Hair follicular keratinocyte (primary cell): ENCODE measurements around the gene METTL2A. TPM values are rescaled to one million over a fixed set of nuclear protein-coding genes. Genes with fewer than 3 reads are reported as not detected.

Source experiments
- total RNA-seq: library from RNA; depleted of rRNA; stranded (reverse); fragments of >200 nt; gene quantifications from 2 replicates; pipeline ENCODE4 v1.2.3, GENCODE V29; 2015

METTL2A gene
- 17.9 and 21.5 TPM in 2 replicates for total RNA-seq

DNA sequence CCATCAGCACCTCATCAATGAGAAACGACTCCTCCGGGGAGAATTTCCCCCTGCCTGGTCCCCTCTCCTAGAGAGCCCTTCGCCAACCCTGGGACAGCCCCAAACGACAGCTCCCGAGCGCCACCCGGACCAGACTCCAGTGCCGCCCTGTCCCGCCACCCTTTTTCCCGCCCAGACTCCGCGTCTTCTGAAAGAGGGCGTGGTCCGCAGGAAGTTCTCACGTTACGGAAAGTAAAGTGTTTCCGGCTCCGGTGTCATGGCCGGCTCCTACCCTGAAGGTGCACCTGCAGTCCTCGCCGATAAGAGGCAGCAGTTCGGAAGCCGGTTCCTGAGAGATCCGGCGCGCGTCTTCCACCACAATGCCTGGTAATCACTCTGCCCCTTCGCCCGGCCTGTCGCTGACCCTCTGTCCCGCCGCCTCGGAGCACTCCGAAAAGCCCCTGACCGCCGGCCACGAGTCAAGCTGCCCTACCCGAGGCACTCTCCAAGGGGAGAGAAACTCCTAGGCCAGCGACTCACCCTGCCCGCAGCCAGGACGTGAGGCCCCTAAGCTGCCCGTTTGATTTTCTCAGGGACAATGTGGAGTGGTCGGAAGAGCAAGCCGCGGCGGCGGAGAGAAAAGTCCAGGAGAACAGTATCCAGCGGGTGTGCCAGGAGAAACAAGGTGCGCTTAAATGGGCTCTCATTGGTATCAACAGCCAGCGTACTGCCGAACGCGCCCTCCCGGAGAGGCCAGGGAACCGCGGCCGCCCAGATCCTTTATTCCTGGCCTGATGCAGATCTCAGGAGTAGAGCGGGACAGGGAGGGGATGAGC lies at the start of gene METTL2A:
METTL2A (plus strand) TSS at position 251 of the 815 bp plus-strand sequence; CDS start at position 257, 6 bp downstream.

GRCh38 chr17:62380253-62380652 lies 43.4 kb upstream of the METTL2A start, which contains the start of gene EFCAB3:
Gene EFCAB3 (plus strand): TSS chr17:62380553. CDS start chr17:62382980, 2,427 bp downstream.

DNA sequence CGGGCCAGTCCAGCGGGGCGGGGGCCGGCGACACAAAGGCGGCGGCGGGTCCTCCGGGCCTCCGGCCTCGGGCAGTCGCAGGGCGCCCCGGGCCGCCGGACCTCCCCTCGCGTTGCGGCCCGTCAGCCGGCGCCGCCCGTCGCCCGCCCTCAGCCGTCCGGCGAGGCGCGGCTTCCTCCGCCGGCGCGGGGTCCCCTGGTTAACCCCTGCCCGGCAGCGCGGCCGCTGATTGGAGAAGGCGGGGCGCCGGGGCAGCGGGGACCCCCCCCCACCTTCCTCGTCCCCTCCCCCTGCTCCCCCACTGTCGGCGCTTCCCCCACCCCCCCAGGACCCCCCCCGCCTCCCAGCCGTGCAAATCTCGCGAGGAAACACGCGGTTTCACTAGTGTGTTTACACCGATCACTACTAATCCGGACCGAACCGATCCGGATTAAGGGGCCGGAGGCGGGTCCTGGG lies 54.8 kb downstream of the METTL2A start, which contains the start of gene TLK2:
TLK2 (plus strand) TSS at position 402 of the 456 bp plus-strand sequence. CDS start 2,301 bp downstream, outside the sequence.

Other genes with a start within 250 kb of the METTL2A start
- not detected in 2 replicates for gene EFCAB3, start 43.3 kb upstream of the METTL2A start, total RNA-seq
- 15.9 and 31.8 TPM in 2 replicates for gene TLK2, start 54.9 kb downstream of the METTL2A start, total RNA-seq
- gene MRC2, start 203.8 kb downstream of the METTL2A start, total RNA-seq = 58.5 and 157 TPM in 2 replicates